CD1c-positive myeloid dendritic cell (primary cell): ENCODE data around the gene SLC25A21.
A peak's percentile ranks its signal among the peaks of the same experiment; 100 is the strongest.

ENCODE experiments used
- DNase-seq: peaks from one replicate; pipeline ENCODE4 v3.0.0-alpha.2; 2016; ENCODE audit errors: extremely low spot score

Gene SLC25A21

DNA sequence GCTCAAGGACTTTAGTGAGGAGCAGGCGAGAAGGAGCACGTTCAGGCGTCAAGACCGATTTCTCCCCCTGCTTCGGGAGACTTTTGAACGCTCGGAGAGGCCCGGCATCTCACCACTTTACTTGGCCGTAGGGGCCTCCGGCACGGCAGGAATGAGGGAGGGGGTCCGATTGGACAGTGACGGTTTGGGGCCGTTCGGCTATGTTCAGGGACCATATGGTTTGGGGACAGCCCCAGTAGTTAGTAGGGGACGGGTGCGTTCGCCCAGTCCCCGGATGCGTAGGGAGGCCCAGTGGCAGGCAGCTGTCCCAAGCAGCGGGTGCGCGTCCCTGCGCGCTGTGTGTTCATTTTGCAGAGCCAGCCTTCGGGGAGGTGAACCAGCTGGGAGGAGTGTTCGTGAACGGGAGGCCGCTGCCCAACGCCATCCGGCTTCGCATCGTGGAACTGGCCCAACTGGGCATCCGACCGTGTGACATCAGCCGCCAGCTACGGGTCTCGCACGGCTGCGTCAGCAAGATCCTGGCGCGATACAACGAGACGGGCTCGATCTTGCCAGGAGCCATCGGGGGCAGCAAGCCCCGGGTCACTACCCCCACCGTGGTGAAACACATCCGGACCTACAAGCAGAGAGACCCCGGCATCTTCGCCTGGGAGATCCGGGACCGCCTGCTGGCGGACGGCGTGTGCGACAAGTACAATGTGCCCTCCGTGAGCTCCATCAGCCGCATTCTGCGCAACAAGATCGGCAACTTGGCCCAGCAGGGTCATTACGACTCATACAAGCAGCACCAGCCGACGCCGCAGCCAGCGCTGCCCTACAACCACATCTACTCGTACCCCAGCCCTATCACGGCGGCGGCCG is 509.6 kb downstream of the SLC25A21 start:
- DNase-seq = no peak

DNA sequence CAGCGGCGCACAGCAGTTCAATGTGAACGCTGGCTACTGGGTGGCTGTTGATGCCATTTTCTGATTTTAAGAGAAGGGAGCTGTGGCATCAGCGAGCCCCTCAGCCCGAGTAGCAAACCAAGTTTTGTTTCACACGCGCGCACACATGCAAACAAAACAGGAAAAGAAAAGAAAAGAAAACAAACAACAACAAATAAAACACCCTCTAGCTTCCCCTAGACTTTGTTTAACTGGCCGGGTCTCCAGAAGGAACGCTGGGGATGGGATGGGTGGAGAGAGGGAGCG is 510.2 kb downstream of the SLC25A21 start:
- no peak for DNase-seq

GRCh38 chr14:36661506-36662257 is 510.7 kb downstream of the SLC25A21 start, which contains the start of gene PAX9:
PAX9 (plus strand) TSS chr14:36661860; CDS start chr14:36662090, 230 bp downstream.
- peak; percentile 62 for DNase-seq

DNA sequence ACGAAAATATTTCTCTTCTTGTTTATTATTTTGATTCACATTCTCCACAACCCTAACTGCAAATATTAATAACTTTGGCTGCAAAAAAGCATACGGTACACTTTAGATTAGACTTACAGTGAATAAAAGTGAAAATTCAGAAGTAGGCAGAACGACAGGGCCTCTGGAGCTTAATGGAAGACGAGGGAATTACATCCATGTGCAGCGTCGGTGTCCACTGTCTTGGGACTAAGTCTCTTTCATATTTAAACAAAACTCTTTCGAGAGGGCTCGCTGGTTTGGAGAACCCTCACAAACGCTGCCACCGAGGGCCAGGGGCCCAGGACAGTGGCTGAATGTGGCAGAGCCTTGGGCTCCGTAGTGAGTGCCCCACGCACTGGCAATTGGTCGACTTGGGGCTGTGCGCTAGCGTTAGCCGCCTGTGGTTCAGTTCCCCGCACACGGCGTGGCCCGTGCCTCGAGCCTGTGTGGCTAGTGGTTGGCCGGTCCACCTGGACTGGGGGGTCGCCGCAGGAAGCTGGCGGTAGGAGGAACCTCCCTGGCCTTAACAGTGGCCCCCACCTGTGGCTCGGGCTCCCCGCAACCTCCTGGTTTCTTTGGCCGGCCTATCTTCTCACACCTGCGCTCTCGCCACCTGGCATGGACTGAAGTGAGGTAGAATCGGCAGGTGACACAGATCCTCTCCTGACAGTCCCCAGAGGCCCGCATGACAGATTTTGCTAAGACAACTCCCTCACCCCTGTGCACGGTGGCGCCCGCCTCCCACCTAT is 511.5 kb downstream of the SLC25A21 start:
- DNase-seq = no peak

GRCh38 chr14:36659822-36660735 is 512.3 kb downstream of the SLC25A21 start:
- no peak for DNase-seq

DNA sequence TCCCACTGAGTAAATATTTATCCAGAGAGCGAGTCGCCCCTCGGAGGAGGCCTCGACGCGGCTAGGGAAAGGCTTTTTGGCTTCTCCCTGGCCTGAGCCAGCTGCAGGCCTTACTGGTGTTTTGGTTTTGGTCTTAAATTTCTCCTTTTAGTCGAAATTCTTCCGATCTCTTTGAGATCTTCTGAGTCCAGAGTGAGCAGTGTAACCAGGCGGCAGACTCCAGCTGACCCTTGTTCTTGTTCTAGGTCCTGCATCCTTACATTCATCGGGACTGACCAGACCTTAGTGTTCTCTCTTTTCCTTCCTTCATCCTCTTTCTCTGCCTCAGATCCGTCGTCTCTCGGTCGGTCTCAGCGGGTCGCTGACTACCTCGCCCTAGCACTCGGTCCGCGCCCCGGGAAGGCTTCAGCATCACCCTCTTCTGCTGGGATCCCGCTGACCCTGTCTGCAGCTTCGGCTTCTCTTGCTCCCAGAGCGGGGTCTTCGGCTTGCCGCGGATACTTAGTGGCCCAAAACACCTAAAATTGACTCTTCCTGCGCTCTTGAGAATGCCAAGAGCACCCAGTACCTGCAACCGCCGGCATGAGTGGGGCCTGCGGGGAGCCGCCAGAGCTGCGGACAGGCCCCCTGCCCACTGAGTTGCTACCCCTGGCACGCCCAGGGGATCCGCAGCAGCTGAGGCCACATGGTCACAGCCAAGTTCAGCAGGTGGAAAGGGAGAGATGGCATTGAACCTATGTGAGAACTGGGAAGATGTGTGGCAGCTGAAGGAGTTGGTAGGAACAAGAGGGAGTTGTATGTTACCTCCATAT is 513.2 kb downstream of the SLC25A21 start:
- DNase-seq = no peak

DNA sequence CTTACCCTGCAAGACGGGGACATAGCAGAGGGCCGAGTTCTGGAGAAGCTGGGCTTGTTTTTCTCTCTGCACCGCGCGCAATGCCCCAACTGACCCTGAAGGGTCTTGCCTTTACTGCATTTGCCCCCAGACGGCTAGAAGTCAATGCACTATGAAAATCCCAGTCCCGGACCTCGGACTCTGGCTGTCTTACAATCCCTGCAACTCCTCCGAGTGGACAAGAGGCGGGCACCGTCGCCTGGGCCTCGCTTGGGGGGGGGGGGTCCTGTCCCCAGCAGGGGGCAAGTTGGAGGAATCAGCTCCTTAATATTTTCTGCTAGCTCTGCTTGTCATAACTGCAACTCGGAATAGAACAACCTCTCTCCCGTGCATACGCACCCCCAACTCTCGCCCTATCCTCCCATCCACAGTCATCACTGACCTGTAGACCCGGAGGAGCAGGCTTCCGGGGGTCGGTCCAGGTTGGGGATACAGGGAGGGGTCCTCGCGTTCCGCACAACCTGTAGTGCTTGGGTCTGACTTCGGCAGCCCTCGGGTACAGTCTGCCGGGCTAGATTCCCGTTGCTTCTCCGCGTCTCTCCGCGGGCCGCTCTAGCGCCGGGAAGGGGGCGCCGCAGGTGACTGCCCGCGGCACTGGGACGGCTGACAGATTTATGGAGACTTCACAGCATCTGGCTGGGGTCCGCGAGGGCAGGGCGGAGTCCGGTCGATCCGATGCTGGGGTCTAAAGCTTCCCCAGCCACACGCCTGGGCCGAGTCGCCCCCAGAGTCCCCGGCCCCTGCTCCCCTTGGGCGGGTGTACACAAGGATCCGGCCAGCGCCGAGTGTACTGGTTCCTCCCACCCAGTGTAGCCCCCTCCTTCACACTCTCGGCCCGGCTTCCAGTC is 514.0 kb downstream of the SLC25A21 start:
- DNase-seq = no peak

DNA sequence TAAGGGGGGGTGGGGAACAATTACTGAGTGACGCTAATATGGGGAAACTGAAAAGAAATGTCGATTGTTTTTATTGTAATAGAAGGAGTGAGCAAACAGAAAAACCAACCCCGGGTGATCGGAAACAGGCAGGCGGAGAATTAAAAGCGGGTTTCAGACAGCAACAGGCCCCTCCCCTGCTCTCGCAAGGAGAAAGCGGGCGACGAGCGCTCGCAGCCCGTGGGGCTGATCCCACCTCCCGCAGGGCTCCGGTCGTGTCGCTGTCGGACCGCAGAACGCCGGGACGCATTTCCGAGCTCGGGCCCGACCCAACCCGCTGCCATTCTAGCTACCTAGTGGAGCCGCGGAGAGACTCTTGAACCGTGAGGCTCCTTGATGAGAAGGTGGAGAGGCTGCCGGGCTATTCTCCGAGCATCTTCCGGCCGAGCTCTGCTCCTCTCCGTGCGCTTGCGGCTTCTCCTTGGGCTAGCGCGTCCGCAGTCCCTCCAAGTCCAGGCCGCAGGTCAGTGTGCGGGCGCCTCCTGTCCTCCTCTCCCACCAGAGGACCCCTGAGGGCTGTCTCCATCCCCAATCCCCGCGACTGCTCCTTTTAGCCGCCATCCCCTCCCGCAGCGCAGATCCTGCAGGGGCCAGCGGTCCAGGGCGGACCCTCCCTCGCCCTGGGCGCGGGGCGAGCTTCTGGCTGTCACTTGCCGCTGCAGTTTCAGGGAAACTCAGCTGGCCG is 514.8 kb downstream of the SLC25A21 start:
- DNase-seq = no peak

DNA sequence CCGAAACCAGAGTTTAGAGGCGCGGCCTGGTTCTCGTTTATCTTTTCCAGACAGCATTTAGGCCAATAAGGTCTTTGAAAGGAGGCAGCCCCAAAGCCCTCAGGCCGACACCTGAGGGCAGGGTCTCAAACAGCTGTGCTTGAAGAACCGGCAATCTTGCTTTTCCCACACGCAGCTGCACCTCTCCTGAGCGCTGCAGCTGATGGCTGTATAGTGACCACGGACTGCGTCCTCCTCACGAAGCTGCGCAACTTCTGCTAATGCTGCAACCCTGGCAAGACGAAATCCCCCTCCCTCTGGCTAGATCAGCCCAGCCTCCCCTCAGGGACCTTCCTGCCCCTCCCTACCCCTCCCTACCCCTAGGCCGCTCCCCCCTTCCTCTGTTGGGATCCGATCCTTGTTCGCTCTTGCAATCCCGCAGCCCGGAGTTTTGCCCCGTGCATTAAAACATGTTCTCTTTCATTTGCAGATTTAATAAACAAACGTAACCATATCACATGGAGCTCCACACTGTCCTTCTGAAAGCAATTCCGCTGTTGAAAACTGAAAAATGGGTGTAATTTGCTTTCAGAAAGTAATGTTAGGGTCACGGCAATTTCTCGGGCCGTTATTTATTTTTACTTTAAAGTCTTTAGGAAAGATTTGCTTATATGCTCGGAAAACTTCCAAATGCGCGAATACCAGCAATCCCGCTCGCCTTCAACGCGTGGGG is 515.6 kb downstream of the SLC25A21 start:
- DNase-seq = no peak

DNA sequence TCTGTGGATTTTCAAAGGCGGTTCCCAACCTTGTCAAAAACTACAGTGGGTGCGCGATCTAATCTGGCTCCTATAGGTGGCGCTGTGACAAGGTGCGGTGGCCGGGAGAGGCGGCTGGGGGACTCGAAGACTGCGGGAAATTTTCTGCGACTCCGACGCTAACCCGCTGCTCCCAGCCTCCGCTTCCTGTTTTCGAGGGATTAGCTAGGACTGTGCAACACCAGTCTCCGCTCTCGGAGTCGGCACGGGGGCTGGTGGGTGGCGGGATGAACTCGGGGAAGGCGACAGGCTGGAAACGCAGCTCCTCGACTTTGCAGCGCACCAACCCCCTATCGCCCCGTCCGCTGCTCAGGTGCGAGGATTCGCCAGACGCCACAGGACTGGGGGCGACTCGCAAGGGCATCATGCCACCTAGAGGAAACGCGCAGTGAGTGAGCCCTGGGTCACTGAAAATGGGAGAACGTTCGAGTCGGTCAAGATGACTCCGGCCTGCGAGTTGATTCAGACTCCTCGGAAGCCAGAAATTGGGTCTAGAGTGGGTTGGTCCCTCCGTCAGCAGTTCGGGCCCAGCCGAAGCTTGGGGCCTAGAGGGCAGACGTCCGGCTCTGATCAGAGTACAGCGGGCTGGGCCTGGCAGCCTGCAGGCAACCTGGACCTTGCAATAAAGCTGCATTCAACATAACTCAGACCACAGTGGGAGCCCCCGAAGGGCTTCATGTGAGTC is 516.3 kb downstream of the SLC25A21 start:
- peak; percentile 34 for DNase-seq

DNA sequence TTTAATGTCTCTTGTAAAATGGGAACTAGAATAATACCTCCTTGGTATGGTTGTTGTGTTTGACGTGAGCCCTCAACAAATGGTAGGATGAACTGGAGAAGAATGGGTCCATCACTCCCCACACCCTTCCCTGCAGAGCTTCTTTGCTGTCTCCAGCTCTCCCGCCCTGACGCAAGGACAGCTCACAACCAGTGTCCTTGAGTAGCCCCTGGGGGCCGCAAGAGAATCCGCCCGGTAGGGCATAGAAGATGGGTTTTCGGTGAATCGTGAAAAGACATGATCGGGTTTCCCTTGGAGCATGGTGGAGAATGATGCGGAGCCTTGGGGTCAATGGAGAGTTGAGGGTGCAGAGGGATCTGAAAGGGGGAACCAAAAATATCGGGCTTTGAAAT is 516.8 kb downstream of the SLC25A21 start:
- no peak for DNase-seq

DNA sequence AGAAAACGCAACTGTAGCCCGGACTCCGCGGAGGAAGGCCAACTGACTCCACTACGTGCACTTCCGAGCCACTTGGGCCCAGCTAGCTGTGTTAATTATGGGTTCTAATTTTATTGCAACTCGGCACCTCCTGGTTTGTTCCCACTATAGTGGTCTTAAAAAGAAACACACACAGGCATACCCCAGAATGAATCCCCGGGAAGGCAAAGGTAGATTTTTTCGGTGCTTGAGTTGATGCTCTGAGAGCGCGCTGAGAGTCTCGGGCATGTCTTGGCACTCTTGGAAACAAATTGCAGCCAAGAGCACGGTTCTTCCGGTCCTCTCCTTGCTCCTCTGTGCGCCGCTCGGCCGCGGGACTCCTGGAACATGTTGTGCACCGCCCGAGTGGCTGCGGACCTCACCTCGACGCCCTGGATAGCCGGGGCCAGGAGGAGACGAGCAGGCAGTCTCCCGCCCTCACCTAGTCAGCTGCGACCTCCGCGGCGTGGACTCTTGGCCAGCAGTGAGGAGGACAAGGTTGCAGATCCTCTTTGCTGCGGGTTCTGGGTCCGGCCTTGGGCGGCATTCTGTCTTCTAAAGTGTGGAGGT is 517.5 kb downstream of the SLC25A21 start:
- DNase-seq = no peak

DNA sequence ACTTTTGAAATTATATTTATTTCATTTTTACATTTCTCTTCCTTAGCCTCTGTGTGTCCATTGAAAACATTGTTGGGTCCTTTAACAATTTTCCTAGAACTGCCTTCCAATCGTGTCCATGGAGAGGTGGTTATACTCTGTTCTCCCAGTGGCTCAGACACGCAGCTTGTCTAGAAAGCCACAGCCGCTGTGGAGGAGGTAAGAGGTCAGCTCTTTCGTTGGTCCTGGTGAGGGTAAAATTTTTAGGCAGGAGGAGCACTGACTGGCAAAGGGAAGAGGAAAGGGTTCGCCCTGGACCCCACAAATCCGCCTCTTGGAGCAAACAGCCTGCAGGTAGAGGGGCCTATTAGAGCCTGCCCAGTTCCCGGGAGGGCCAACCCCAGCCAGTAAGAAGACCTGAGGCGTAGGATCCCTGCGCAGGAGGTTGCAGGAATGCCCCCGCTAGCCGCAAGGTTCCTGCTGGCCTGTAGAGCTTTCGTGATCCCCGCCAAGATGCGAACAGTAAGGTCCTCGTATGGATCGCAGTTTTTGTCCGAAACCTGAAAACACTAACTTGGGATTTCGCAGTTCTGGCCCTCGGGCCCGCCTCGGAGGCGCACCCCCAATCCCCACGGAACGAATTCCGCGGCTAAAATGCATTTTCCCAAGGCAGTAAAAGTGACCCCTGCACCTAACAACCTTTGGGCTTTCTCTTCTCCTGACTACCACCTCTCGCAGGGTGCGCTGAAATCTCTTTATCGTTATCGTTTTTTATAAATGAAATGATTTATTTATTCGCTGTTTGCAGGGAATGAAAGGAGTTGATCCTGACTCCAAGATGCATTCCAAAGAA is 518.2 kb downstream of the SLC25A21 start:
- DNase-seq = no peak

DNA sequence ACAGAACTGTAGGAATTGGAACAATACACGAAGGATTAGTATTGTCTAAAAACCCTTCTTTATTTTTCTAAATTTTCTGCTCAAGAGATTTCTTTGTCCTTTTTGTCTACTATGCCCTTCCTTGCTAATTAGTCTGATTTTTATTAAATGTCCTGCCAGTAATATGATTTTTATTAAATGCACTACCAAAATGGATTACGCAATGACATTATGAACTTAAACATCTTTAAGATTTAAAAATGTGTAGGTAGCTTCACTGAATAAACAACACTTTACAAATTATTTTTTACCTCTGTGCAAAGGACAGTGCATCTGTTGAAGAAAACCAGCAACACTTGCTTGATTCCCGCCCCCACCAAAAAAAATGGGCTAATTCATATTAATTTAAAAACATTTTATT is 519.0 kb downstream of the SLC25A21 start:
- no peak for DNase-seq

GRCh38 chr14:36652542-36653201 is 519.7 kb downstream of the SLC25A21 start:
- no peak for DNase-seq
